Stimulated activated CD8-positive, alpha-beta memory T cell treated with anti-CD3 and anti-CD28 coated beads, Interleukin-12 subunit alpha, Interleukin-12 subunit beta, amount 100 ng/mL, for 24 hours (primary cell): ENCODE results near the gene FAM50B.
A peak's percentile ranks its signal among the peaks of the same experiment; 100 is the strongest.

Experiments
- DNase-seq: peaks from one replicate; pipeline ENCODE4 v3.0.0-alpha.2; 2020; ENCODE audit errors: extremely low read depth

The FAM50B gene, protein sequence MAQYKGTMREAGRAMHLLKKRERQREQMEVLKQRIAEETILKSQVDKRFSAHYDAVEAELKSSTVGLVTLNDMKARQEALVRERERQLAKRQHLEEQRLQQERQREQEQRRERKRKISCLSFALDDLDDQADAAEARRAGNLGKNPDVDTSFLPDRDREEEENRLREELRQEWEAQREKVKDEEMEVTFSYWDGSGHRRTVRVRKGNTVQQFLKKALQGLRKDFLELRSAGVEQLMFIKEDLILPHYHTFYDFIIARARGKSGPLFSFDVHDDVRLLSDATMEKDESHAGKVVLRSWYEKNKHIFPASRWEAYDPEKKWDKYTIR

GRCh38 chr6:3848925-3849605, at the start of gene FAM50B:
Gene FAM50B, plus strand, starts transcription at chr6:3849373. Its CDS starts 439 bp downstream, at chr6:3849812.
- peak; percentile 73 for DNase-seq

- no peak for DNase-seq
Measured at GRCh38 chr6:3799719-3800118, 49.5 kb upstream of the FAM50B start.

GRCh38 chr6:3800850-3801591, 48.2 kb upstream of the FAM50B start:
- DNase-seq: no peak

- DNase-seq: no peak
Measured at GRCh38 chr6:3801960-3802359, 47.2 kb upstream of the FAM50B start.

DNA sequence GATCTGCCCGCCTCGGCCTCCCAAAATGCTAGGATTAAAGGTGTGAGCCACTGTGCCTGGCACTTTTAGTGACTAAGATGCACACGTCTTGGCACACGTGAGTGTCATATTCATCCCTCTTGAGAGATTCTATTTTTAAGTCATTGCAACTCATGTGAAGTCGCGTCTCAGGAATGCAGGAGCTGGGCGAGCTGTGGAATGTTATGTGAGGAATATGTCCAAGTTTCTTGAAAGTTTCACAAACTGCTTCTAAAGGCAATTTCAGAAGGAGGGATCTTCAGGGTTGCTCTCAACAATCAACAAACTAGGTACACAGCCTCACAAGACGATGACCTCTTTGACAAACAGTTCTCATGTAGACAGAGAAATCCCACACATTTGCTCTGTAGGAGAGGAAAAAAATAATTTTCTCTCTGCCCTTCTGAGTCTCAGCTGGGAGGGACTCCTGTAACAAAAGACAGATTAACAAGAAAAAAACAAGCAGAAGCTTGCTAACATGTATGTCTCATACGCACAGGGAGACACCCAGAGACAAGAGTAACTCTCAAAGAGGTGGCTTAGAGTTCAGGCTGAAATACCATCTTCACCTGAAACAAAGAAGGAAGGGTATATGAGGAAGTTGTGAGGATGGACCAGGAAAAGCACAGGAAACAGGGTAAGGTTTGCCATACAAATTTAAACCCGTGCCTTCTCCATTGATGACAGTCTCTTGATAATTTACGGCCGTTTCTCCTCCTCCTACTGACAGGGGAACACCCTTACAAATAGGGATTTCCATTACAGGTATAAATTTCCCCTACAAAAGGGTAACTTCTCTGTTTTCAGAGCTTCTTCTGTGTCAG, 45.3 kb upstream of the FAM50B start:
- no peak for DNase-seq

- DNase-seq: no peak
Measured at GRCh38 chr6:3804964-3805363, 44.2 kb upstream of the FAM50B start.

- no peak for DNase-seq
Measured at GRCh38 chr6:3805448-3806123, 43.6 kb upstream of the FAM50B start.

DNA sequence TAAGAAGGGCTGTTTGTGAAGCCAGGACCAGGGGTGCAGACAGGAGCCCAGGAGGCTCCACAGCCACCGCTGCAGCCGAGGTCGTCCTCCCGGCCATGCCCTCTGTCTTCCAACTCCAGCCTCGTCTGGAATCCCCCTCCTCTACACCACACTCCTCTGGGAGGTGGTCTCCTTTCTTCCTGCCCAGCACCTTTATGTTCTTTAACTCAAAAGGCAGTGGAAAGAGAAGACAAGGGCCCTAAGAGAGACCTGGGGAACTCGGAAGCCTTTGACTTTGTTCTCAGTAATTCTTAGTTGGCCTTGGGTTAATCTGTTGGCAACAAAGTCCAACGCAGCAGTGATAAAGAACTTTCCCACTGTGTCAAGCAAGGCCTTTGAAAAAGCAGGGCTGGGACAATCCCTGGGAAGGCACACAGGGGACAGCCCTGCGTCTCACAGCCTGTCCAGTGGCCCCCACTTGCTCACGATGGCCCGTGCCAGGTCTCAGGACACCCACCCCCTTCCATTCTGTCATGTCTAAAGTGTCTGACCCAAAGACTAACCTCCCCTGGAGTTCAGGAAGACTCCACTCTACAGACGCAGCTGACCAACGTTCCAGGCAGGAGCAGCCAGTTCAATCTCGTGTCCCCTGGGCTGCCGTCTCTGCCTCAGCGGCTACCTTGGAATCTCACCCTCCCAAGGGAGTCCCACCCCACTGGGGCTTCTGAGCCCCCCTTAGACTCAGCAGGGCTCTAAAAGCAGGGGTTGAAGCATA, 42.8 kb upstream of the FAM50B start:
- DNase-seq: no peak

- DNase-seq: no peak
Measured at GRCh38 chr6:3808199-3808598, 41.0 kb upstream of the FAM50B start.

DNA sequence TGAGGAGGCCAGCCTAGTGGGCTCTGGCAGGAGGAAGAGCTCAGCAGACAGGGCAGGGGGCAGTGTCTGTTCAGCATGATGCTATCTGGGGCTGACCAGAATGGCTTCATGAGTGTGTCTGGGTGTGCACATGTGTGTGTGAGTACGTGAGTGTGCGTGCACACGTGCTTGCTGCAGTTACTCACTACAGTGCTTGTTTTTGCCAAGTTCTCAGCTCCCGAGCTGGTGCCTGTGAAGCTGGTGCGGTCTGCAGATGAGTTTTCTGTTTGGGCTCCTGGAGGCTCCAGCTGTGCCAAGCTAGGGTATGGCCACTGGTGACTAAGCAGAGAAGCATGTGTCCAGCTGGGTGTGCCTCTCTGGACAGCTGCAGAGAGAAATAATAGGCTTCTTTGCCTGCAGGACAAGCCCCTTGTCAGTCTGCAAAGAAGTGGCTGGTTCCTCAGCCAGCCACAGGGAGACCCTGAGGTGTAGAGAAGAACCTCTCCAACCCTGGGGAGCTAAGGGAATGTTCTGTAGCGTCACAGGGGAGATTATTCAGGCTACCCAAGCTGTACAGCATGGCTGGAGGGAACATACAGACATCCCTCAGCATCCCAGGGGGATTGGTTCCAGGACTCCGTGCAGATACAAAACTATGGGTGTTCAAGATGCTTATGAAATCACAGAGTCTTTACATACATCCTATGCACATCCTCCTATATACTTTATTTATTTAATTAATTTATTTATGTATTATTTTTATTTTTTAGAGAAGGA, 40.2 kb upstream of the FAM50B start:
- DNase-seq: no peak

DNA sequence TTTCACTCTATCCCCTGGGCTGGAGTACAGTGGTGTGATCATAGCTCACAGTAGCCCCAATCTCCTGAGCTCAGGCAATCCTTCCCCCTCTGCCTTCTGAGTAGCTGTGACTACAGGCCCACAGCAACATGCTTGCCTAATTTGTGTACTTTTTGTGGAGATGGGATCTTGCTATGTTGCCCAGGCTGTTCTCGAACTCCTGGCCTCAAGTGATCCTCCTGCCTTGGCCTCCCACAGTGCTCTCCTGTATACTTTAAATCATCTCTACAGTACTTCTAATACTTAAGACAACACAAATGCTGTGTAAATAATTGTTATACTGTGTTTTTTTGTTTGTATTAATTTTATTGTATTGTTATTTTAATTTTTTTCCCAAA, 39.7 kb upstream of the FAM50B start:
- DNase-seq: no peak

DNA sequence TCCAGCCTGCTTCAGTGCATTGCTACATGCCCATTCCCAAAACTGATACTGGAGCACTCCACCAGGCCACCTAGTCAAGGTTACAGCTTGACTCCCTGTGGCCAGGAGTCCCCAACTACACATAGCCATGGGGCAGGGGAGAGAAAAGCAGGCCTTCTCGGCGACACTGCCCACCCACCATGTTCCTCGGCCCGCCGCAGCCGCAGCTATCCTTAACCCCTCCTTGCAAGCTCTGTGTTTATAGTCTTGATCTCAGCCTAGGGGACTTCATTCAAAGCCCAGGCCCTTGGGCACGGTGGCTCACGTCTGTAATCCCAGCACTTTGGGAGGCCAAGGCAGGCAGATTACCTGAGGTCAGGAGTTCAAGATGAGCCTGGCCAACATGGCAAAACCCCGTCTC, 39.2 kb upstream of the FAM50B start:
- no peak for DNase-seq

- no peak for DNase-seq
Measured at GRCh38 chr6:3811191-3811590, 38.0 kb upstream of the FAM50B start.

- DNase-seq: no peak
Measured at GRCh38 chr6:3812596-3812995, 36.6 kb upstream of the FAM50B start.

DNA sequence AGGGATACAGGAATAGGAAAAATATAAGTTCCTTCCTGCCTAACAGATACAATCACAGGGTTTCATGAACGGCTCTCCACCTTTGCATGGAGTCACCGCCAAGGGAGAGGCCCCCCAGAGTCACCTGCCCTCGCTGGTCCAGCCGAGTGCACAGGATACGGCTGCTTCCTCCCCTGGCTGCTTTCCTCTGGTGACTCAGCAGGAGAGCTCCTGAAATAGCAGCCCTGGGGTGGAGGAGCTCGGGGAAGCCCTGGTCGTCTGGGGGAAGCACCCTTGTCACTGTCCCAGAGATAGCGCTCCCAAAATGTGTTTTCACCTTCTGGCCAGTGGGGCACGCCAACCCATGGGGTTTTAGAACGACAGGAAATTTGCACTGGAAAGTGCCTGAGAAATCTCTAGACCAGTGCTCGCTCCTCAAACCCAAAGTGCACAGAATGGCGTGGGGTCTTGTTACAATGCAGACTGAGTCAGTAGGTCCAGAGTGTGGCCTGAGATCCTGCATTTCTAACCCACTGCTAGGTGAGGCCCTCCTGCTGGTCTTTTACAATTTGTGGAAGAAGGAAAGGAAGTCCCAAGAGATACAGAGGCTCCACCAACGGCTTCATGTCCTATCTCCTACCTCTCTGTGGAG, 35.9 kb upstream of the FAM50B start:
- DNase-seq: no peak

DNA sequence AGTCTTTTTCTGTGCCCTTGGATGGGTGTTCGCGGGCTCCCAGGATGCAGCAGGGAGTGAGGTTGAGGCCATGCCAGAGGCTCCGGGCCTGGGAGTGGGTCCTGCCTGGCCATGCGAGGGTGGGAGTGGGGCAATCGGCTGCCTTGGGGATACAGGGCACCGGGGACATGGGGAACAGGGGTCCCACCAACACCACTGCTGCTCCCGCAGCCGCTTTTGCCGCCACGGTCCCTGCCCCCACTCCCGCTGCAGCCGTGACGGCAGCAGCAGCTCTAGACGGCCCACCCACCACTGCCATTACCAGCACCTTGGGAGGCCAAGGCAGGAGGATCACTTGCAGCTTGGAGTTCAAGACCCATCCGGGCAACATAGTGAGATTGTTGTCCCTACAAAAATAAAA, 35.3 kb upstream of the FAM50B start:
- no peak for DNase-seq

DNA sequence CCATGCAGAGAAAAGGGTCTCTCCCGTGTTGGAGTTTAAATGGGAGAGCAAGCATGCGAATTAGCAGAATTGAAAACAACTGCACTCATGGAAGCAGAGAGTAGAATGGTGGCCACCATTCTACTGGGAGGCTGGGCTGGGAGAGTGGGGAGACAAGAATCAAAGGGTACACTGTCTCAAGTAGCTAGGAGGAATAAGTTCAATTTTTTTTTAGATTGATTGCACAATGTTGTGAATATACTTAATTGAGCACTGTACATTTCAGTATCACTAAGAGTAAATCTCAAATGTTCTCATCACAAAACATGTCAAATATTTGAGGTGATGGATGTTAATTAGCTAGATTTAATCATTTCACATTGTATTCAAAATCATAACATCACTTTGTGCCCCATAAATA, 34.6 kb upstream of the FAM50B start:
- DNase-seq: no peak

GRCh38 chr6:3816251-3816650, 32.9 kb upstream of the FAM50B start:
- no peak for DNase-seq
